Activated CD4-positive, alpha-beta T cell treated with anti-CD3 and anti-CD28 coated beads, Interleukin-2, amount 10 ng/mL, durations not matched to agents 24 days and 14 days (primary cell): ENCODE results near the gene C1R. TPM values are rescaled to one million over a fixed set of nuclear protein-coding genes. Genes with fewer than 3 reads are reported as not detected.

Source experiments
- DNase-seq: peaks from one replicate; pipeline ENCODE4 v3.0.0; 2022
- H3K27ac Mint-ChIP-seq: one replicate; pipeline ENCODE4 v1.8.0; 2022; ENCODE audit warnings: mild to moderate bottlenecking, mixed read lengths
- H3K27me3 Mint-ChIP-seq: one replicate; pipeline ENCODE4 v1.8.0; 2022; ENCODE audit warnings: mixed read lengths
- H3K36me3 Mint-ChIP-seq: one replicate; pipeline ENCODE4 v1.8.0; 2022; ENCODE audit warnings: low read depth, mild to moderate bottlenecking, mixed read lengths
- H3K4me1 Mint-ChIP-seq: one replicate; pipeline ENCODE4 v1.8.0; 2021; ENCODE audit warnings: mixed read lengths
- H3K4me3 Mint-ChIP-seq: one replicate; pipeline ENCODE4 v1.8.0; 2022; ENCODE audit warnings: mild to moderate bottlenecking, moderate library complexity, mixed read lengths
- H3K9me3 Mint-ChIP-seq: one replicate; pipeline ENCODE4 v1.8.0; 2021; ENCODE audit warnings: mixed read lengths
- intact Hi-C: fragments of 100-400 bp; cut with micrococcal nuclease; formaldehyde crosslinking; loops from one replicate; pipeline ENCODE4 v1.15.1; 2023
- total RNA-seq: library from RNA; stranded (reverse); gene quantifications from 2 replicates; pipeline ENCODE4 v1.2.3, GENCODE V29; 2022

C1R gene
- total RNA-seq, 1 donor from 2014 or later: 2.5 TPM

DNA sequence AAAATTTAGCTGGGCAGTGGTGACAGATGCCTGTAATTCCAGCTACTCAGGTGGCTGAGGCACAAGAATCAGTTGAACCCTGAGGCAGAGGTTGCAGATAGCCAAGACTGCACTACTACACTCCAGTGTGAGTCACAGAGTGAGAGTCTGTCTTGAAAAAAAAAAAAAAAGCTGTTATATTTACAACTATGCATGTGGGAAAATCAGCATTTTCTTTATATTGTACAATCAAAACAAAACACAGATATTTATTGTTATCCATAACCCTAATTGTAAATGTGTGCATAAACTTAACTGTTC is 12.5 kb downstream of the C1R start:
- Mint-ChIP-seq H3K27me3 (peaks cover 5% of the 10 kb centered on the region), H3K9me3 (peaks cover 6% of the 10 kb centered on the region), H3K36me3 (peaks cover 7% of the 10 kb centered on the region), H3K4me1 (no peaks in the 10 kb centered on the region), H3K27ac (no peak overlapping the region), H3K4me3 (no peak overlapping the region)
- intact Hi-C loops: no loop called here
- no peak for DNase-seq

- no peak for DNase-seq
- H3K4me1 Mint-ChIP-seq: no peaks in the 10 kb centered on the region
- H3K9me3 Mint-ChIP-seq: peaks cover 3% of the 10 kb centered on the region
- H3K27me3 Mint-ChIP-seq: peaks cover 8% of the 10 kb centered on the region
- no peak overlapping the region for H3K27ac Mint-ChIP-seq
- H3K4me3 Mint-ChIP-seq: no peak overlapping the region
- intact Hi-C loops: no loop called here
- H3K36me3 Mint-ChIP-seq: peaks cover 4% of the 10 kb centered on the region
Measured at GRCh38 chr12:7078163-7078562, 14.1 kb downstream of the C1R start.

- intact Hi-C loops: no loop called here
- Mint-ChIP-seq H3K4me1 (no peaks in the 10 kb centered on the region), H3K27me3 (peaks cover 16% of the 10 kb centered on the region), H3K9me3 (no peaks in the 10 kb centered on the region), H3K36me3 (no peaks in the 10 kb centered on the region), H3K4me3 (no peak overlapping the region), H3K27ac (no peak overlapping the region)
- DNase-seq: no peak
Measured at GRCh38 chr12:7076493-7076892, 15.8 kb downstream of the C1R start.

DNA sequence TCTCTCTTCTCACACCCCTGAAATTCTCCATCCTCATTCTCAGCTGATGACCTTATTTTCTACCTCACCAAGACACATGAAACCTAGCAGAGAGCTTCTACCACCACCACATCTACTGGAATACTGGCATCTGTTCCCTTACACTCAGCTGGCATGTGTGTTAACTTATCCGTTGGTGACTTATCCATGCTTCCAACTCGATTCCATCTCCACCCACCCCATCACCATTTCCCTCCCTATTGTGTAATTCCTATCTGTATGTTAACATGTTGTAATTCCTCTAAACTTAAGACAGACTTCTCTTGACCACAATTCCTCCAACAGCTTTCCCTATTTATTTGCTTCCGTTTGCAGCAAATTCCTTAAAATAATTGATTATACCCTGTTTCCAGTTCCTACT is 16.3 kb downstream of the C1R start:
- no peak overlapping the region for H3K27ac Mint-ChIP-seq
- DNase-seq: no peak
- H3K4me3 Mint-ChIP-seq: no peak overlapping the region
- no peaks in the 10 kb centered on the region for H3K36me3 Mint-ChIP-seq
- no peaks in the 10 kb centered on the region for H3K9me3 Mint-ChIP-seq
- peaks cover 16% of the 10 kb centered on the region for H3K27me3 Mint-ChIP-seq
- H3K4me1 Mint-ChIP-seq: no peaks in the 10 kb centered on the region
- intact Hi-C loops: no loop called here

GRCh38 chr12:7075518-7075917 is 16.7 kb downstream of the C1R start:
- H3K4me1 Mint-ChIP-seq: no peaks in the 10 kb centered on the region
- no peak for DNase-seq
- no peak overlapping the region for H3K27ac Mint-ChIP-seq
- intact Hi-C loops: no loop called here
- H3K36me3 Mint-ChIP-seq: no peaks in the 10 kb centered on the region
- no peaks in the 10 kb centered on the region for H3K9me3 Mint-ChIP-seq
- H3K27me3 Mint-ChIP-seq: peaks cover 18% of the 10 kb centered on the region
- no peak overlapping the region for H3K4me3 Mint-ChIP-seq

DNA sequence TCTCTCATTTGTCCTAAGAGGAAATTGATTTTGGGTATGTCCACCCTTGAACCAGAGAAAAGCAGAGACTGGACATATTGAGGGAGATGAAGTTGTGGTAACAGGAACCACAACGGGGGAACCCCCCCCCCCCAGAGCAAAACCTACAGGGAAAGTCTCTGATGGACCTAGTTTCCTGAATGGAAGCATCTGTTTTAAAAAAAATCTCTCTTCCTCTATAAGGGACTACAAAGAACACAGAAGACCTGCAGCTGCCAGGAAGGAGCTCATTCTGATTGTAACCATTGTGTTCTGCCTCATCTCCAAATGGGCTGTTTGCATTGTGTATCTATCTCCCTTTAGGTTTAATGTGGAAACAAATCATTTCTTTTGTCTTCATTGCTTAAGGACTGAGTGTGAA is 18.3 kb downstream of the C1R start:
- Mint-ChIP-seq H3K27ac (no peak overlapping the region), H3K27me3 (peaks cover 21% of the 10 kb centered on the region)
- intact Hi-C loops: no loop called here

DNA sequence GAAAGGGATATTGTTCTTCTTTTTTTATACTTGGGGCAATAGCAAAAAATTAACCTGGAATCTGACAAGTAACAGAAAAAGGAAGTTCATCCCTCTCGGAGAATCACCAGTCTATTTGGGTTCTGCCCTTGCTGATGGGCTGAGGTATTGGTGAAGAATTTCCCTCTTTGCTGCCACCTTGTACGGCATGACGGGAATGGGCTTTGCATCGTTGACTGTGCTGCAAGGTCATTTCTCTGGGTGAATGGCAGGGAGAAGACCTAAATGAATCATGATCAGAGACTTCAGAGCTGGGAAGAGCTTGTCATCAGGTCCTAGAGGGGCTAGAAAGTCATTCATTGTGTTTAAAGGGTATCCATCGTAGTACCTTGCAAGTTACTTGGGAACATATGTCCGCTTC is 19.7 kb downstream of the C1R start:
- Mint-ChIP-seq H3K27me3 (peaks cover 18% of the 10 kb centered on the region), H3K36me3 (no peaks in the 10 kb centered on the region), H3K4me1 (no peaks in the 10 kb centered on the region), H3K9me3 (no peaks in the 10 kb centered on the region), H3K27ac (no peak overlapping the region), H3K4me3 (no peak overlapping the region)
- DNase-seq: no peak
- intact Hi-C loops: no loop called here

More for the DNA sequence above, 18.3 kb downstream of the C1R start:
- Mint-ChIP-seq H3K36me3 (no peaks in the 10 kb centered on the region), H3K9me3 (no peaks in the 10 kb centered on the region), H3K4me3 (no peak overlapping the region), H3K4me1 (no peaks in the 10 kb centered on the region)
- no peak for DNase-seq

- H3K9me3 Mint-ChIP-seq: no peaks in the 10 kb centered on the region
- no peaks in the 10 kb centered on the region for H3K4me1 Mint-ChIP-seq
- H3K4me3 Mint-ChIP-seq: no peak overlapping the region
- no peak for DNase-seq
- intact Hi-C loops: no loop called here
- H3K27me3 Mint-ChIP-seq: peaks cover 17% of the 10 kb centered on the region
- H3K27ac Mint-ChIP-seq: no peak overlapping the region
- H3K36me3 Mint-ChIP-seq: no peaks in the 10 kb centered on the region
Measured at GRCh38 chr12:7072035-7072434, 20.2 kb downstream of the C1R start.

- intact Hi-C loops: no loop called here
- no peak overlapping the region for H3K4me3 Mint-ChIP-seq
- H3K27ac Mint-ChIP-seq: no peak overlapping the region
- no peaks in the 10 kb centered on the region for H3K36me3 Mint-ChIP-seq
- no peaks in the 10 kb centered on the region for H3K4me1 Mint-ChIP-seq
- peaks cover 21% of the 10 kb centered on the region for H3K27me3 Mint-ChIP-seq
- DNase-seq: no peak
- no peaks in the 10 kb centered on the region for H3K9me3 Mint-ChIP-seq
Measured at GRCh38 chr12:7069386-7069785, 22.9 kb downstream of the C1R start.

DNA sequence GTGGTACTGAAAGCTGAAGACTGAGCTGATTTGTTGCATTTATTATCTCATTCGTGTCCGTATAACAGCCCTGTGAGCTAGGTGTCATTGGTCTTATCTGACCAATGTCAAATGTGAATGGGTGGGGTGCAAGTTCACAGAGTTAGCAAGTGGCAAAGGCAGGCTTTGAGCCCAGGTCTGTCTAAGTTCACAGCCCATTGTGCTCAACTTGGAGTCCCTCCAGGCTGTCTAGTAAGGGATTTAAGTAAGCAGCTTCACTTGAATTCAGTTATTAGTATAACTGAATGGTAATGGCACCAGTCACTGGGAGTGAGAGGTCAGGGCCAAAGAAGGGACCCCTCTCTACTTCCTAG is 23.3 kb downstream of the C1R start:
- Mint-ChIP-seq H3K9me3 (no peaks in the 10 kb centered on the region), H3K27me3 (peaks cover 21% of the 10 kb centered on the region)

DNA sequence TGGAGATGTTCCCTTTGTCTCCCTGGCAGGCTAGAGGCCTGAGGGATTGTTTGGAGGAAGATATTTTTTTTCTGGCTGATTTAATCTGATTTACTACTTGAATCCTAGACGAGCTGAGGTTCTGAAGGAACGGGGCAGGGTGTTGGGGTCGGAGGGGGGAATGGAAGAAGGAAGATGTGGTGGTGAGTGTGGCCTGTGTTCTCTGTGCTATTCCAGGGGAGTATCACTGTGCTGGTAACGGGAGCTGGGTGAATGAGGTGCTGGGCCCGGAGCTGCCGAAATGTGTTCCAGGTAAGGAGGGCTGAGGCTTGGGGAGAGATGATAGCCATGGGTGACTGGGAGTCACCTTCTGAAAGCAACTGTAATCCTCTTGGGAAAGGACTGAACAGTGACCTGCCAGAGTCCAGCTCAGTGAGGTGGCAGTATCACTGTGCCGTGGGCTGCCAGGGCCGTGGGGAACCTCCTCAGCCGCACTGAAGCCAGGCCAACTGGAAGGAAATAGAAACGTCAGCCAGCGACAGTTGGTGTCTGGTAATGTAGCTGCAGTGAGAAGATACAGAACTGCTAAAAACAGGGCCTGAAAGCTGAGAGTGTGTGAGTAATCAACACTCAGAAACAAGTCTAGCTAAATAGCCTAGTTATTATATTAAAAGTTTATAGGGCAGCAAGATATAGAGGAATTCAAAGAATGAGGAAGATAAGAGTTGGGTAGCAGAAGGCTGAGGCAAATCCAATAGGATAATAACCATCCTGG is 23.8 kb downstream of the C1R start:
- Mint-ChIP-seq H3K36me3 (no peaks in the 10 kb centered on the region), H3K4me3 (no peak overlapping the region), H3K4me1 (no peaks in the 10 kb centered on the region), H3K27ac (no peak overlapping the region), H3K27me3 (peaks cover 19% of the 10 kb centered on the region), H3K9me3 (no peaks in the 10 kb centered on the region)
- no peak for DNase-seq
- intact Hi-C loops: no loop called here

More for the DNA sequence above, 23.3 kb downstream of the C1R start:
- no peaks in the 10 kb centered on the region for H3K36me3 Mint-ChIP-seq
- H3K4me3 Mint-ChIP-seq: no peak overlapping the region
- intact Hi-C loops: no loop called here
- H3K4me1 Mint-ChIP-seq: no peaks in the 10 kb centered on the region
- no peak overlapping the region for H3K27ac Mint-ChIP-seq
- no peak for DNase-seq

- DNase-seq: no peak
- Mint-ChIP-seq H3K4me3 (no peak overlapping the region), H3K4me1 (no peaks in the 10 kb centered on the region), H3K9me3 (no peaks in the 10 kb centered on the region), H3K27ac (no peak overlapping the region), H3K27me3 (peaks cover 15% of the 10 kb centered on the region), H3K36me3 (no peaks in the 10 kb centered on the region)
- intact Hi-C loops: no loop called here
Measured at GRCh38 chr12:7067096-7067495, 25.1 kb downstream of the C1R start.

DNA sequence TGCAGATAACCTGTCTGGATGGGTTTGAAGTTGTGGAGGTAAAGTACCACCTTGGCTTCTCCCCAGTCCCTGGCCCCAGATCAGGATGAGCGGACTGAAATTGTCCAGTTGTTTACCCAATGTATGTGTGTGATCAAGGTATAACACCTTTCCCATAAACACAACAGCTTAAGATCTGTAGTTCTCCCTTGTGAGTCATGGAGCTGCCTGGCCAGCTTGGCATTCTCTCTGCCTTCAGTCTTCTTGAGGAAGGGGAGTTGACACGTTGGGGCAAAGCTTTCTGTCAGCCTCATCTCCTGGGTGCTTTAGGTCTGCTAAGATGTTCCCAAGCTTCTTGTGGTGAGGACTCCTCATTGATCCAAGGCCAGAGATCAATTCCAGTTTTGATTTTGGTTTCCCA is 25.6 kb downstream of the C1R start:
- H3K4me3 Mint-ChIP-seq: no peak overlapping the region

GRCh38 chr12:7065073-7065623 is 27.1 kb downstream of the C1R start:
- DNase-seq: no peak
- no peaks in the 10 kb centered on the region for H3K4me1 Mint-ChIP-seq
- peaks cover 9% of the 10 kb centered on the region for H3K27me3 Mint-ChIP-seq
- no peak overlapping the region for H3K27ac Mint-ChIP-seq
- no peaks in the 10 kb centered on the region for H3K36me3 Mint-ChIP-seq
- H3K9me3 Mint-ChIP-seq: no peaks in the 10 kb centered on the region
- no peak overlapping the region for H3K4me3 Mint-ChIP-seq
- intact Hi-C loops: no loop called here

More for the DNA sequence above, 25.6 kb downstream of the C1R start:
- Mint-ChIP-seq H3K27ac (no peak overlapping the region), H3K36me3 (no peaks in the 10 kb centered on the region), H3K27me3 (peaks cover 10% of the 10 kb centered on the region), H3K9me3 (no peaks in the 10 kb centered on the region), H3K4me1 (no peaks in the 10 kb centered on the region)
- intact Hi-C loops: no loop called here
- DNase-seq: no peak

- no peak for DNase-seq
- peaks cover 9% of the 10 kb centered on the region for H3K27me3 Mint-ChIP-seq
- no peaks in the 10 kb centered on the region for H3K9me3 Mint-ChIP-seq
- intact Hi-C loops: no loop called here
- no peak overlapping the region for H3K4me3 Mint-ChIP-seq
- H3K36me3 Mint-ChIP-seq: no peaks in the 10 kb centered on the region
- no peaks in the 10 kb centered on the region for H3K4me1 Mint-ChIP-seq
- H3K27ac Mint-ChIP-seq: no peak overlapping the region
Measured at GRCh38 chr12:7064516-7064915, 27.7 kb downstream of the C1R start.
